GM06990 (cell line): ENCODE results near the gene COL4A2.

Source experiments
- DNase-seq: peaks from one replicate; pipeline ENCODE4 v3.0.0-alpha.2; 2011; ENCODE audit not compliant: insufficient read length; ENCODE audit errors: extremely low read depth
- H3K27me3 ChIP-seq: replicated peaks from 2 replicates; pipeline ENCODE4 v1.6.0; 2011; ENCODE audit warnings: low read length; ENCODE audit not compliant: control insufficient read depth, insufficient read depth
- H3K36me3 ChIP-seq: 2 replicates; pipeline ENCODE4 v1.5.1; 2011; ENCODE audit warnings: low read length; ENCODE audit not compliant: control insufficient read depth, insufficient read depth
- H3K4me3 ChIP-seq: replicated peaks from 2 replicates; pipeline ENCODE4 v1.5.1; 2011; ENCODE audit warnings: low read depth, mild to moderate bottlenecking, control low read depth, low read length
- TF ChIP-seq, protein P1 (sequence below): IDR thresholded peaks from 2 replicates; pipeline ENCODE4 v1.5.1; 2011; ENCODE audit warnings: low read length, control low read depth, mild to moderate bottlenecking, inconsistent platforms; ENCODE audit not compliant: insufficient read depth, poor library complexity, severe bottlenecking

Gene COL4A2

DNA sequence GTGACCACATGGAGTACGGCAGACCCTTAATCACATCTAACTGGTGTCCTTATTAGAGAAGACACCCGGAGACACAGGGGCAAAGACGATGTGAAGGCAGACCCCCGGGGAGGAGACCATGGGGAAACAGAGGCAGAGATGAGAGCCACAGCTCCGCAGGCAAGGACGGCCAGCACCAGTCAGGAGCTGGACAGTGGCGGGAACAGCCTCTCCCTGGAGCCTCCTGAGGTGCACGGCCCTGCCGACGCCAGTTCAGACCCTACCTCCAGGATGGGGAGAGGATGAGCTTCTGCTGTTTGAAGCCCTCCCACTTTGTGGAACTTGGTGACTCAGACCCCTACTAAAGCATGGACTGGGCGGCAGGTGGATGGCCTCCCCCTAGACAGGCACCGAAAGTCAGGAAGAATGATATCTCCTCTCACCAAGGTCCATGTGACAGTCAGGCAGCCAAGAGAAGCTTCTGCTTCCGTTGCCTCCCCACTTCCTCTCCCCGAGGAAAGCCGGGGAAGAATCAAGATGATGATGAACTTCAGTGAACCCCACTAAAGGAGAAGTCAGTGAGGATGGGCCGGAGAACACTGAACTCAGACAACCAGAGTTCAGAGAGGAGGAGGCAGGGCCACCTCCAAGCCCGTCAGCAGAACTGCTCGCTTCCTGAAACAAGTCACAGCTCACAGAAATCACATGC, 229.1 kb downstream of the COL4A2 start:
- H3K4me3 ChIP-seq, result no peak overlapping the region
- DNase-seq, result no peak
- no peaks in the 10 kb centered on the region for H3K27me3 ChIP-seq
- no peaks in the 10 kb centered on the region for H3K36me3 ChIP-seq
- TF ChIP-seq, protein P1, sequence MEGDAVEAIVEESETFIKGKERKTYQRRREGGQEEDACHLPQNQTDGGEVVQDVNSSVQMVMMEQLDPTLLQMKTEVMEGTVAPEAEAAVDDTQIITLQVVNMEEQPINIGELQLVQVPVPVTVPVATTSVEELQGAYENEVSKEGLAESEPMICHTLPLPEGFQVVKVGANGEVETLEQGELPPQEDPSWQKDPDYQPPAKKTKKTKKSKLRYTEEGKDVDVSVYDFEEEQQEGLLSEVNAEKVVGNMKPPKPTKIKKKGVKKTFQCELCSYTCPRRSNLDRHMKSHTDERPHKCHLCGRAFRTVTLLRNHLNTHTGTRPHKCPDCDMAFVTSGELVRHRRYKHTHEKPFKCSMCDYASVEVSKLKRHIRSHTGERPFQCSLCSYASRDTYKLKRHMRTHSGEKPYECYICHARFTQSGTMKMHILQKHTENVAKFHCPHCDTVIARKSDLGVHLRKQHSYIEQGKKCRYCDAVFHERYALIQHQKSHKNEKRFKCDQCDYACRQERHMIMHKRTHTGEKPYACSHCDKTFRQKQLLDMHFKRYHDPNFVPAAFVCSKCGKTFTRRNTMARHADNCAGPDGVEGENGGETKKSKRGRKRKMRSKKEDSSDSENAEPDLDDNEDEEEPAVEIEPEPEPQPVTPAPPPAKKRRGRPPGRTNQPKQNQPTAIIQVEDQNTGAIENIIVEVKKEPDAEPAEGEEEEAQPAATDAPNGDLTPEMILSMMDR, result no peak

DNA sequence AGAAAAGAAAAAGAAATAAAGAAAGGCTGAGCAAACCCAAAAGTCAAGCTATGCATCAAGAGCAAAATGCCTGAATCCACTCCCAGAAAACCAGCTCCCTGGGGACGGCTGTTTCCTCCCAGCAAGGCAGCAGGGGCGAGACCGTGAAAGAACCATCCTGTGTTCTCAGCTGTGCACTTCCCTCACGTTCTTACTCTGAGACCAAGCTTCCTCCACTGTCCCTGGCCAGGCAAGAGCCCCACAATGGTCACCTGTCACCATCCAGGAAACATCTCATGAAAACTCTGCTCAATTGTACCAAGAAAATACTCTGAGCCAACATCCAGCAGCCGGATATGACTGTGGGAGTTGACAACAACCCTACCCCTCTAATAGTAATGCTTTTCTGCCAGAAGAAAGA, 231.5 kb downstream of the COL4A2 start:
- TF ChIP-seq, protein P1, result no peak
- H3K27me3 ChIP-seq, result no peaks in the 10 kb centered on the region
- no peak for DNase-seq
- no peak overlapping the region for H3K4me3 ChIP-seq
- no peaks in the 10 kb centered on the region for H3K36me3 ChIP-seq

DNA sequence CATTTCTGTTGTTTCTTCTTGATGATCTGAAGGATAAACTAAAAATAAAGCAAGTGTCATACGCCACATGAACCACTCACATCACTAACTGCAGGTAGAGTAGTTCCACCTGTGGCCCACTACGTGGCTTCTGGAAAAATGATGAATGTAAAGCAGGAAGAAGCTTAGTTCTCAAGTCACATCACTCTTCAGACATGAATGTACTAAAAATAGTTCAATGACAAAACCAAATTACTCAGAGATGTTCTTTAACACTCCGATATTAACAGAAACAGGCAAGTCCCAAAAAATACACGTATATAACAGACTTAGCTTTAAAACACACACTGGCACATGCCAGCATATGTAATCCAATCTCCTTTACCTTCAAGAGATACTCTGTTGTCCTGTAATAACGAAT, 232.8 kb downstream of the COL4A2 start:
- no peaks in the 10 kb centered on the region for H3K27me3 ChIP-seq
- H3K36me3 ChIP-seq, result no peaks in the 10 kb centered on the region
- no peak overlapping the region for H3K4me3 ChIP-seq
- TF ChIP-seq, protein P1, result no peak
- no peak for DNase-seq

GRCh38 chr13:110540871-110541525, 233.9 kb downstream of the COL4A2 start:
- DNase-seq, result no peak
- no peaks in the 10 kb centered on the region for H3K36me3 ChIP-seq
- H3K27me3 ChIP-seq, result no peaks in the 10 kb centered on the region
- TF ChIP-seq, protein P1, result no peak
- H3K4me3 ChIP-seq, result no peak overlapping the region

GRCh38 chr13:110541526-110541920, 234.4 kb downstream of the COL4A2 start:
- Histone ChIP-seq H3K36me3 (no peaks in the 10 kb centered on the region), H3K4me3 (no peak overlapping the region), H3K27me3 (no peaks in the 10 kb centered on the region)
- TF ChIP-seq, protein P1, result no peak
- no peak for DNase-seq
